Measurements from ENCODE around the gene REXO2. TPM values are rescaled to one million over a fixed set of nuclear protein-coding genes. Genes with fewer than 3 reads are reported as not detected.

The REXO2 gene
- total RNA-seq, 1 donor from 2014 or later = 67.5 TPM

GRCh38 chr11:114398303-114398920 lies 40.9 kb upstream of the REXO2 start:
- Histone ChIP-seq H3K4me3 (peak overlapping the region; percentile 74), H3K27me3 (ENCODE audit: low read depth) (no peaks in the 10 kb centered on the region), H3K27ac (peak overlapping the region; percentile 98)

GRCh38 chr11:114399490-114400215 lies 39.6 kb upstream of the REXO2 start:
- H3K4me1 ChIP-seq = peaks cover 51% of the 10 kb centered on the region
- ATAC-seq (peak; percentile 75 to 79), DNase-seq (peak; percentile 82)
- no peaks in the 10 kb centered on the region for H3K9me3 ChIP-seq
- H3K27ac ChIP-seq = peak overlapping the region; percentile 98
- peak overlapping the region; percentile 74 for H3K4me3 ChIP-seq
- peaks cover 7% of the 10 kb centered on the region for H3K36me3 ChIP-seq
- no peak for TF ChIP-seq CTCF (IDR thresholded peaks at IDR 0.05)
- H3K27me3 ChIP-seq (ENCODE audit: low read depth) = no peaks in the 10 kb centered on the region
- intact Hi-C loops (cut with DNase I) = no loop called here

More at GRCh38 chr11:114398303-114398920, 40.9 kb upstream of the REXO2 start:
- H3K36me3 ChIP-seq = peaks cover 4% of the 10 kb centered on the region
- H3K4me1 ChIP-seq = peaks cover 38% of the 10 kb centered on the region
- H3K9me3 ChIP-seq = no peaks in the 10 kb centered on the region
- intact Hi-C loops (cut with DNase I) = no loop called here
- TF ChIP-seq CTCF (IDR thresholded peaks at IDR 0.05) = no peak
- ATAC-seq = no peak
- no peak for DNase-seq

GRCh38 chr11:114400216-114400914 lies 38.9 kb upstream of the REXO2 start, which contains the start of the genes C11orf71 and RBM7:
C11orf71 (minus strand) TSS chr11:114400511; CDS start chr11:114400331, 180 bp downstream.
RBM7 (plus strand) TSS chr11:114400666; CDS start chr11:114400672, 6 bp downstream.
- Histone ChIP-seq H3K36me3 (peaks cover 11% of the 10 kb centered on the region), H3K27ac (peak within 1 kb of the TSS; percentile 98), H3K4me1 (peaks cover 58% of the 10 kb centered on the region), H3K27me3 (ENCODE audit: low read depth) (no peaks in the 10 kb centered on the region), H3K4me3 (peak within 1 kb of the TSS; percentile 74), H3K9me3 (no peaks in the 10 kb centered on the region)
- intact Hi-C loops (cut with DNase I) = no loop called here
- DNase-seq (peak; percentile 99), ATAC-seq (peak; percentile 95 to 98)
- peak; percentile 11 for TF ChIP-seq CTCF (IDR thresholded peaks at IDR 0.05)

- peaks cover 62% of the 10 kb centered on the region for H3K4me1 ChIP-seq
- no peaks in the 10 kb centered on the region for H3K9me3 ChIP-seq
- H3K27me3 ChIP-seq (ENCODE audit: low read depth) = no peaks in the 10 kb centered on the region
- peak overlapping the region; percentile 98 for H3K27ac ChIP-seq
- peak overlapping the region; percentile 74 for H3K4me3 ChIP-seq
- intact Hi-C loops (cut with DNase I) = no loop called here
- DNase-seq = no peak
- peaks cover 16% of the 10 kb centered on the region for H3K36me3 ChIP-seq
- no peak for ATAC-seq
- TF ChIP-seq CTCF (IDR thresholded peaks at IDR 0.05) = no peak
These were observed 38.4 kb upstream of the REXO2 start for GRCh38 chr11:114400915-114401223.

GRCh38 chr11:114401311-114401710 lies 38.0 kb upstream of the REXO2 start:
- intact Hi-C loops (cut with DNase I) = no loop called here
- Histone ChIP-seq H3K4me3 (peak overlapping the region; percentile 74), H3K27ac (peak overlapping the region; percentile 98), H3K9me3 (no peaks in the 10 kb centered on the region), H3K36me3 (peaks cover 21% of the 10 kb centered on the region), H3K27me3 (ENCODE audit: low read depth) (no peaks in the 10 kb centered on the region), H3K4me1 (peaks cover 62% of the 10 kb centered on the region)
- ATAC-seq (no peak), DNase-seq (no peak)
- no peak for TF ChIP-seq CTCF (IDR thresholded peaks at IDR 0.05)
